NCI-H446 (cell line): ENCODE results near the gene RBM33.

Experiments used
- DNase-seq, 2 experiments: peaks; one replicate each; lab custom pipeline; 2025; lab: John Stamatoyannopoulos, UW

Gene RBM33

GRCh38 chr7:155747209-155747608 lies 102.7 kb downstream of the RBM33 start:
- DNase-seq = no peak

- DNase-seq = no peak
Observed at GRCh38 chr7:155749578-155749977, 105.1 kb downstream of the RBM33 start.

- DNase-seq = no peak
Observed at GRCh38 chr7:155750255-155751125, 106.0 kb downstream of the RBM33 start.

- DNase-seq = no peak
Observed at GRCh38 chr7:155751409-155751808, 106.9 kb downstream of the RBM33 start.

- no peak for DNase-seq
Observed at GRCh38 chr7:155752756-155753445, 108.4 kb downstream of the RBM33 start.

- DNase-seq = no peak
Observed at GRCh38 chr7:155753446-155753965, 109.0 kb downstream of the RBM33 start.

- no peak for DNase-seq
Observed at GRCh38 chr7:155754165-155754564, 109.7 kb downstream of the RBM33 start.

- DNase-seq = no peak
Observed at GRCh38 chr7:155755026-155755425, 110.6 kb downstream of the RBM33 start.

GRCh38 chr7:155756322-155756721 lies 111.9 kb downstream of the RBM33 start:
- no peak for DNase-seq

GRCh38 chr7:155758348-155758747 lies 113.9 kb downstream of the RBM33 start:
- DNase-seq = no peak

- no peak for DNase-seq
Observed at GRCh38 chr7:155759740-155760430, 115.4 kb downstream of the RBM33 start.

GRCh38 chr7:155761162-155761561 lies 116.7 kb downstream of the RBM33 start:
- DNase-seq = no peak

- DNase-seq = no peak
Observed at GRCh38 chr7:155762036-155762435, 117.6 kb downstream of the RBM33 start.

GRCh38 chr7:155762655-155763054 lies 118.2 kb downstream of the RBM33 start:
- no peak for DNase-seq

GRCh38 chr7:155763122-155763521 lies 118.7 kb downstream of the RBM33 start:
- DNase-seq = no peak

GRCh38 chr7:155763691-155764437 lies 119.4 kb downstream of the RBM33 start:
- DNase-seq = no peak

GRCh38 chr7:155764438-155764793 lies 120.0 kb downstream of the RBM33 start:
- no peak for DNase-seq

GRCh38 chr7:155765458-155765857 lies 121.0 kb downstream of the RBM33 start:
- DNase-seq = no peak

GRCh38 chr7:155766386-155766785 lies 121.9 kb downstream of the RBM33 start:
- DNase-seq = no peak

GRCh38 chr7:155766966-155767916 lies 122.8 kb downstream of the RBM33 start:
- DNase-seq = no peak

- no peak for DNase-seq
Observed at GRCh38 chr7:155769701-155770100, 125.2 kb downstream of the RBM33 start.
